ENCODE results near the gene PTPA. TPM values are rescaled to one million over a fixed set of nuclear protein-coding genes. Genes with fewer than 3 reads are reported as not detected.

Gene PTPA
- total RNA-seq = 55.2 TPM

GRCh38 chr9:129110740-129111527 lies at the start of gene PTPA, which contains the start of gene CRAT:
PTPA (plus strand) TSS chr9:129111415; CDS start chr9:129111601, 186 bp downstream.
CRAT (minus strand) TSS chr9:129110793; CDS start chr9:129110509, 284 bp downstream.
- DNase-seq (ENCODE audit: low read depth in 2 of 3, low spot score in 2 of 3) = peak; percentile 88 to 96 (median 95)

DNA sequence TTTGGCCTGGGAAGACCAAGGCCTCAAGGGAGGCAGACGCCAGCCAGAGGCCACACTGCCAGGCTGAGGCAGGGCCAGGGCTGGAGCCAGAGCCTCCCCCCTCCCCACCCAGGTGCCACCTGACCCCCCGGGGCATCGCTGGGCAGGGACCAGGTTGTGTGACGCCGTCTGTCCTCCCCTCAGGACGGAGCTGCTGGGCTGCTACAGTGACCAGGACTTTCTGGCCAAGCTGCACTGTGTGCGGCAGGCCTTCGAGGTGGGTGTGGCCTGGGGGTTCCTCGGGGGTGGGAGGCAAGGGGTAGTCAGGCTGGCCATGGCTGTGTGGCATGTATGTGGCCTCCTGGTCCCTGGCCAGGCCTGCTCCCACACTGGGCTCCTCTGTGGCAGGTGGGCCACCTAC lies 48.2 kb upstream of the PTPA start:
- no peak for DNase-seq (ENCODE audit: low read depth in 2 of 3, low spot score in 2 of 3)

DNA sequence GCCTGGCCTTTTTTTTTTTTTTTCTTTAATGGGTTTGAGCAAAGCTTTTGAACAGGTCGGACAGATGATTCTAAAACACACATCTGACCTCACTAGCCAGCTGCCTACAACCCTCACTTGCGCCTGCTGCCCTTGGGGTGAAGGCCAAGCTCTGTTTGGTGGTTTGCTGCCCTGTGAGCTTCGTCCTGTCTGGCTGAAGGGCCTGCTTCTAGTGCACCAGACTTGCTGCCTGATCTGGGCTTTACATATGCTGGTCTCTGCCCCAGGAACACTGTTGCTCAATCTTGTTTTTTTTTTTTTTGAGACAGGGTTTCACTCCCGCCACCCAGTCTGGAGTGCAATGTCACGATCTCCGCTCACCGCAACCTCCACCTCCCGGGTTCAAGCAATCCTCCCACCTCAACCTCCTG lies 46.7 kb upstream of the PTPA start:
- no peak for DNase-seq (ENCODE audit: low read depth in 2 of 3, low spot score in 2 of 3)

- no peak for DNase-seq (ENCODE audit: low read depth in 2 of 3, low spot score in 2 of 3)
These were observed 43.1 kb upstream of the PTPA start for GRCh38 chr9:129068110-129068509.

DNA sequence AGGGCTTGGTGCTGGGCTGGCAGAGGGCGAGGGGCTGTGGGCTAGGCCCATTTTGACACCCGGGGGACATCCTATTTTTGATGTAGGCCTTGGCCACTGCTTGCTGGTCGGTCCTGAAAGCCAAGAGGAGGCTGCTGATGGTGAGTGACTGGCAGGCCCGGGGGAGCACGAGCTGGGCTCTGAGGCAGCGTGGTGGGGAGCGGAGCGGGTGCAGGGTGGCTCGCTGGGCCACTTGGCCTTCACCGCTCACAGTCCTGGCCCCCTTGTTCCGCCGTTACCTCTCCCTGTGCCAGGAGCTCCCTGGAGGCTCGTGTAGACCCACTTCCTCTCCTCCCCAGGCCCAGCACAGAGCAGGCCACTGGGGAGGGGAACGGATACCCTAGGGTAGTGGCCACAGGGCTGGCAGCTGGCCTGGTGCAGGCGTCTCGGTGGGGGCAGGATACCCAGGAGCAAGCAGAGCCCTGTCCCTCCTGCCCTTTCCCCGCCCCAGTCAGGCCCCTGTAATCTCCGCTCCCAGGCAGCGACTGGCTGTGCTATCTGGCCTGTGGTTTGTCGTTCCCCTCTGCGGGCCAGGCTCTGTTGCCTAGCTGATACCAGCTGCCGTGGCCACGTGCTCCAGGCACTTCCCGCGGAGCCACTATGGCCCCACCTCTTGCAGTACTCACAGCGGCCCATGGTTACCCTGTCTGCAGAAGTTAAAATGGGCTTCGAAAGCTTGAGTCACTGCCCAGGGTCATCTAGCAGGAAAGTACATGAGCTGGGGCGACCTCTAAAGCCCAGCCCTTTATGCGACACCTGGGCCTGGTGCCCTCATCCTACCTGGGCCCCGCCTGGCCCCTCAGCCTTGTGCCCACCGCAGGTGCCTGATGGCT lies 42.0 kb upstream of the PTPA start:
- peak; percentile 13 to 98 (median 96) for DNase-seq (ENCODE audit: low read depth in 2 of 3, low spot score in 2 of 3)

DNA sequence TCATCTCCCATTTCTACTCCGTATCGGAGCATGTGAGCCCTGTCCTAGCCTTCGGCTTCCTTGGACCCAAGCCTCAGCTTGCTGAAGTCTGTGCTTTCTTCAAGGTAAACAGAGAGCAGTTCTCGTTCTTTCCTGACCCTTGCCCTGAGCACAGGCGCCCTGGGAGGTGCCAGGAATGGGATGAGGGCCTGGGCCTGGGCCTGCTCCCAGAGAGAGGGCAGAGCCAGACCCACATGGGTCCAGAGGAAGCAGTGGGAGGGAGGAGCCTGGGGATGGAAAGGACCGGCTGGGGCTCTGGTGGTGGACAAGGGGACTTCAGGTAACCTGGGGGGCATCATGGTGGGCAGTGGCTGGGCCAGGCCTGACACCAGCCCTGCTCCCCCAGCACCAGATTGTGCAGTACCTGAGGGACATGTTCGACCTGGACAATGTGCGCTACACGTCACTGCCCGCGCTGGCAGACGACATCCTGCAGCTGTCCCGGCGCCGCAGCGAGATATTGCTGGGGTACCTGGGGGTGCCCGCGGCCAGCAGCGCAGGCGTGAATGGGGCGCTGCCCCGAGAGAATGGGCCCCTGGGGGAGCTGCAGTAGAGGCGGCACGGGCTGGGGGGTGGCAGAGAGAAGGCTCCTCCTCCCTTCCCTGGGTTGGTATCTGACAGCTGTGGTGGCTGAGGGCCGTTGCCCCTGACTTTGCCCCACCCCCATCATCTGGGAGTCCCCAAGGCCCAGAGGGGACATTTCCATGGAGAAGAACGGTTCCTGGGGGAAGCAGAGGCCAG lies 41.2 kb upstream of the PTPA start:
- no peak for DNase-seq (ENCODE audit: low read depth in 2 of 3, low spot score in 2 of 3)

- no peak for DNase-seq (ENCODE audit: low read depth in 2 of 3, low spot score in 2 of 3)
These were observed 40.3 kb upstream of the PTPA start for GRCh38 chr9:129070696-129071525.

- peak in 2 of 3 donors; percentile 23 to 43 for DNase-seq (ENCODE audit: low read depth in 2 of 3, low spot score in 2 of 3)
These were observed 39.6 kb upstream of the PTPA start for GRCh38 chr9:129071526-129072126.

DNA sequence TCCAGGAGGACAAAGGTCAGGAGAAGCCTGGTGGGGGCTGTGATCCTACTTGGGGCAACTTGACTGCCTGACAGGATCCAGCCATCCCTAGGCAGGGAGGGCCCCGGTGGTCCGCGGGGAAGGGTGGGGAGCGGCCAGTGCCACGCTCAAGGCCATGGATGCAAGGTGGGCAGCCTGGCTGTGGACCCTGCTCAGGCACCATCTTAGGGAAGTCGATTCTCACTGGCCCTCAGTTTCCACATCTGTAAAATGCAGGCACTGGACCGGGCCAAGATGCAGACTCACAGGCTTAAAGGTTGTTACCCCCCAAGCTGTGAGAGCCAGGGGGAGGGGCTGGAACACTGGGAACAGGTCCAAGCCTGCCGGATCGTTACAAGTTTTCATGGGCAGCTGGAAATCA lies 39.0 kb upstream of the PTPA start:
- no peak for DNase-seq (ENCODE audit: low read depth in 2 of 3, low spot score in 2 of 3)

DNA sequence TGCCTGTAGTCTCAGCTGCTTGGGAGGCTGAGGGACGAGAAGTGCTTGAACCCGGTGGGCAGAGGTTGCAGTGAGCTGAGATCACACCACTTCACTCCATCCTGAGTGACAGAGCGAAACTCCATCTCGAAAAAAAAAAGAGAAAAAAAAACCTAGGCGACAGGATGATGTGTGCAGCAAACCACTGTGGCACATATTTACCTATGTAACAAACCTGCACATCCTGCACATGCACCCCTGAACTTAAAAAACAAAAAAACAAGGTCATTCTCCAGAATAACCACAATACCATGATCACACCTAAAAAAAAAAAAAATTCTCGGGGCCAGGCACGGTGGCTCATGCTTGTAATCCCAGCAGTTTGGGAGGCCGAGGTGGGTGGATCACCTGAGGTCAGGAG lies 37.8 kb upstream of the PTPA start:
- DNase-seq (ENCODE audit: low read depth in 2 of 3, low spot score in 2 of 3) = no peak

DNA sequence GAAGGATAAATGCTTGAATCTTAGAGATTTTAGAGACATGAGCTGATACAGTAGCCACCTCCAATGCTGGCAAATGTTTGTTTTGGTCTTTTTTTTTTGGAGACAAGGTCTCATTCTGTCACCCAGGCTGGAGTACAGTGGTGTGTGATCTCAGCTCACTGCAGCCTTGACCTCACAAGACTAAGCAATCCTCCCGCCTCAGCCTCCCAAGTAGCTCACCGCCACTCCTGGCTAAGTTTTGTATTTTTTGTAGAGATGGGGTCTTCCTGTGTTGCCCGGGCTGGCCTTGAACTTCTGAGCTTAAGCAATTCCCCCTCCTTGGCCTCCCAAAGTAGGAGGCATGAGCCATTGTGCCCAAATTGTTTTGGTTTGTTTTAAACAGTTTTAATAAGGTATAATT lies 37.1 kb upstream of the PTPA start:
- DNase-seq (ENCODE audit: low read depth in 2 of 3, low spot score in 2 of 3) = no peak

DNA sequence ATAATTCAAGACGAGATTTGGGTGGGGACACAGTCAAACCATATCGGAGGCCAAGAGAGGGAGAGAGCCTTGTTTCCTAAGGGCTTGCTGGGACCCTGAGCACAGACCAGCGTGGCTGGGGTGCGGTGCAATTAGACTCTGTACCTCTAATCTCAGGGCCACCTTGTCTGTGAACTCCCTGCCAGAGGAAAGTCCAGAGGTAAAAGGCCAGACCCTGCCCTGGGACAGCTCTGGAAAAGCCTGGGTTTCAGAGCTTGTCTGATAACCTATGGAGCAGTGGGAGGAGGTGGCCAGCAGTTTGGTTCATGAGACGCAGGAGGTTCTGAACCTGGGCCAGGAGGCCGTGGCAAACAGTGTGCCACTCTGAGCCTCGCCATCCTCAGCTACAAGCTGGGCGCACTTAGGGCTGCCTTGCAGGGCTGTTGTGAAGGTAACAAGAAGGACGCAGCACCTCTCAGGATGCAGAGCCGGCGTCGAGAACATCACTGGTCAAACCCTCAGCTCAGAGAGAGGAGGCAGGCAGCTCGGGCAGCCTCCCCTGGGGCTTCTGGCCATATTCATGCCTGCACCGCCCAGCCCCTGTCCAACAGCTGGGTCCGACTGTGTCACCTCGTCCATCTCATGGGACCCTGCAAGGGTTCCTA lies 35.1 kb upstream of the PTPA start:
- DNase-seq (ENCODE audit: low read depth in 2 of 3, low spot score in 2 of 3) = no peak

- DNase-seq (ENCODE audit: low read depth in 2 of 3, low spot score in 2 of 3) = no peak
These were observed 34.6 kb upstream of the PTPA start for GRCh38 chr9:129076640-129077037.

DNA sequence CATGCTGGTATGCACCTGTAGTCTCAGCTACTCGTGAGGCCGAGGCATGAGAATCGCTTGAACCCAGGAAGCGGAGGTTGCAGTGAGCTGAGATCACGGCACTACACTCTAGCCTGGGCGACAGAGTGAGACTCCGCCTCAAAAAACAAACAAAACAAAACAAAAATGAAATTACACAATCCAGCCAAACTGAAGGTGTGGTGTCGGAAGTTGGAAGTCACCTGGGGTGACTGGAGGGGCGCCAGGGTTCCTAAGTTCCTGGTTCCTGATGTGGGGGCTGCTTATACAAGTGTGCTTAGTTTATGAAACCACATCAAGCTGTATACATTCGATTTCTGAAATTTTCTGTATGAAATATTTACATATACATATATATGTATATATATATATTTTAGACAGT lies 34.0 kb upstream of the PTPA start:
- DNase-seq (ENCODE audit: low read depth in 2 of 3, low spot score in 2 of 3) = no peak

- no peak for DNase-seq (ENCODE audit: low read depth in 2 of 3, low spot score in 2 of 3)
These were observed 32.3 kb upstream of the PTPA start for GRCh38 chr9:129078691-129079503.

- no peak for DNase-seq (ENCODE audit: low read depth in 2 of 3, low spot score in 2 of 3)
These were observed 31.4 kb upstream of the PTPA start for GRCh38 chr9:129079829-129080228.

- DNase-seq (ENCODE audit: low read depth in 2 of 3, low spot score in 2 of 3) = no peak
These were observed 31.0 kb upstream of the PTPA start for GRCh38 chr9:129080298-129080600.

DNA sequence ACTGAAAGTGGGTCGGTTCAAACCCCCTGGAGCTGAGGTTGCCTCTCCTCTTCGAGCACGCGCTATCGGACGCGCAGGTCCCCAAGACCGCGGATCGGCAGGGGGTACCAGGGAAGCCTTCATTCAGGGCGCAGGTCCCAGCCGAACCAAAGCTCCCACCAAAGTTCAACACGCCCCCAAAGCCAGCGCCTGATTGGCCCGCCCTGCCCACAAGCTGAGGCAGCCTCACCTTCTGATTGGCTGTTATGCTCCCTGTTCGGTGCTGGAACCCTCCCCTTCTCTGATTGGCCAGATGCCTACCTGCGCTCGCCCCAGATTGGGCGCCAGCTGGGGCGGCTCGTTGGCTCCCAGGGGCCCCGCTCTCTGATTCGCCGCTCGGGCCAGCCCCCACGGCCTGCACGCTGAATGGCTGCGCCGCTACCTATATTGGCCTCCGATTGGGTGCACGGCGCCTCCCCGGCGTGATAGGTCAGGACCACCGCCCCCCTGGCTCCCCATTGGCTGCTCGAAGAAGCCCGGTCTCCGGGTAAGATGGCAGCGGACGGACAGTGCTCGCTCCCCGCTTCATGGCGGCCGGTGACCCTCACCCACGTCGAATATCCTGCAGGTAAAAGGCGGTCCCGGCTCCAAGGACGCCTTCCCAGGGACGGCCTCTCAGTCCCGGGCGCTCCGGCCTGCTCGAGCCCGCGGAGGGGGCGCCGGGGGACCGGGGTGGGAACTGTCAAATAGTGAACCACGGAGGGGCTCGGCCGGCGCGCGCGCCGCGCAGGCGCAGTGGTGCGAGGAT lies 30.4 kb upstream of the PTPA start, which contains the start of gene DOLPP1:
DOLPP1 (plus strand) TSS at position 511 of the 787 bp plus-strand sequence; CDS start at position 532, 21 bp downstream.
- peak; percentile 95 to 100 (median 100) for DNase-seq (ENCODE audit: low read depth in 2 of 3, low spot score in 2 of 3)
